WERI-Rb-1 (cell line): ENCODE measurements around the gene DOCK8.

ENCODE experiments used
- DNase-seq: peaks from one replicate; pipeline ENCODE4 v3.0.0-alpha.2; 2020
- H3K27ac ChIP-seq: fragments of 250-450 bp; sonication (Bioruptor Pico); 2 replicates; pipeline ENCODE4 v1.5.1; 2020; ENCODE audit warnings: mild to moderate bottlenecking, moderate library complexity
- H3K27me3 ChIP-seq: fragments of 250-450 bp; sonication (Bioruptor Pico); 2 replicates; pipeline ENCODE4 v1.5.1; 2021; ENCODE audit warnings: mild to moderate bottlenecking, low read depth, moderate library complexity; ENCODE audit not compliant: insufficient read depth, severe bottlenecking
- H3K36me3 ChIP-seq: fragments of 250-450 bp; sonication (Bioruptor Pico); 2 replicates; pipeline ENCODE4 v1.5.1; 2020; ENCODE audit warnings: mild to moderate bottlenecking, moderate library complexity
- H3K4me3 ChIP-seq: 2 replicates; pipeline ENCODE4 v1.5.1; 2011; ENCODE audit warnings: low read depth, mild to moderate bottlenecking, control low read depth, low read length
- H3K9me3 ChIP-seq: fragments of 250-450 bp; sonication (Bioruptor Pico); 2 replicates; pipeline ENCODE4 v1.5.1; 2021; ENCODE audit warnings: mild to moderate bottlenecking, moderate library complexity; ENCODE audit not compliant: severe bottlenecking
- TF ChIP-seq, protein P1 (sequence below): IDR thresholded peaks from 2 replicates; pipeline ENCODE4 v1.5.1; 2011; ENCODE audit warnings: low read depth, mild to moderate bottlenecking, control low read depth, inconsistent platforms, low read length

DOCK8 gene

DNA sequence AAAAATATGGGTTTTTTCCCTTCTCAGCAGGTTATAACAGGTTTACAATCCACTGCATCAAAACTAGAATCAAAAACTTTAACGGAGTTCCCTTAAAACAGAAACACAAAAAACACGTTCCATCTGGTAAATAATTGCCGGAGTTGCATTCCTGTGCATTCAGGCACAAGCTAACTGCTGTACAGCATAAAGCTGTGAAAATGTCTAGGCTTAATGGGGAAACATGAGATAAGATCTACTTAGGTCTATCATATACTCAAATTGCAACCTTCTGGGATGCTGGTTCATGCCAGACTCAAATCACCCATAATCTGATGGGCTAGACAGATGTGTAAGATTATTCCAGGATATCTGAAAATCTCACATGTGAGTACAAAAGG is 265.3 kb downstream of the DOCK8 start:
- DNase-seq = no peak
- H3K36me3 ChIP-seq = no peaks in the 10 kb centered on the region
- H3K4me3 ChIP-seq = no peak overlapping the region
- H3K9me3 ChIP-seq = peaks cover 4% of the 10 kb centered on the region
- TF ChIP-seq, protein P1, sequence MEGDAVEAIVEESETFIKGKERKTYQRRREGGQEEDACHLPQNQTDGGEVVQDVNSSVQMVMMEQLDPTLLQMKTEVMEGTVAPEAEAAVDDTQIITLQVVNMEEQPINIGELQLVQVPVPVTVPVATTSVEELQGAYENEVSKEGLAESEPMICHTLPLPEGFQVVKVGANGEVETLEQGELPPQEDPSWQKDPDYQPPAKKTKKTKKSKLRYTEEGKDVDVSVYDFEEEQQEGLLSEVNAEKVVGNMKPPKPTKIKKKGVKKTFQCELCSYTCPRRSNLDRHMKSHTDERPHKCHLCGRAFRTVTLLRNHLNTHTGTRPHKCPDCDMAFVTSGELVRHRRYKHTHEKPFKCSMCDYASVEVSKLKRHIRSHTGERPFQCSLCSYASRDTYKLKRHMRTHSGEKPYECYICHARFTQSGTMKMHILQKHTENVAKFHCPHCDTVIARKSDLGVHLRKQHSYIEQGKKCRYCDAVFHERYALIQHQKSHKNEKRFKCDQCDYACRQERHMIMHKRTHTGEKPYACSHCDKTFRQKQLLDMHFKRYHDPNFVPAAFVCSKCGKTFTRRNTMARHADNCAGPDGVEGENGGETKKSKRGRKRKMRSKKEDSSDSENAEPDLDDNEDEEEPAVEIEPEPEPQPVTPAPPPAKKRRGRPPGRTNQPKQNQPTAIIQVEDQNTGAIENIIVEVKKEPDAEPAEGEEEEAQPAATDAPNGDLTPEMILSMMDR = no peak
- H3K27me3 ChIP-seq = no peaks in the 10 kb centered on the region
- no peak overlapping the region for H3K27ac ChIP-seq

DNA sequence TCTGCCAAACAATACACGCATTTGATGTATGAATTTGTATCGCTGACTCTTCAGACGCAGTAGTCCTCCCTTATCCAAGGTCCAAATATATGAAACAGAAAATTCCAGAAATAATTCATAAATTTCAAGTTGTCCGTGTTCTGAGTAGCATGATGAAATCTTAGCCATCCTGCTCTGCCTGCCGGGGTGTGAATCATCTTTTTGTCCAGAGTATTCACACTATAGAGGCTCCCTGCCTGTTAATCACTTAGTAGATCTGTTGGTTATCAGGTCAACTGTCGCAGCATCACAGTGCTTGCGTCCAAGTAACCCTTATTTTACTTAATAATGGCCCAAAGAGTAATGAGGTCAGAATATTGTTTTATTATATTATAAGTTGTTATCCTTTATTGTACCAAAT is 268.1 kb downstream of the DOCK8 start:
- TF ChIP-seq, protein P1 = no peak
- no peak overlapping the region for H3K27ac ChIP-seq
- DNase-seq = no peak
- H3K9me3 ChIP-seq = peaks cover 4% of the 10 kb centered on the region
- H3K27me3 ChIP-seq = no peaks in the 10 kb centered on the region
- no peaks in the 10 kb centered on the region for H3K36me3 ChIP-seq
- H3K4me3 ChIP-seq = no peak overlapping the region

DNA sequence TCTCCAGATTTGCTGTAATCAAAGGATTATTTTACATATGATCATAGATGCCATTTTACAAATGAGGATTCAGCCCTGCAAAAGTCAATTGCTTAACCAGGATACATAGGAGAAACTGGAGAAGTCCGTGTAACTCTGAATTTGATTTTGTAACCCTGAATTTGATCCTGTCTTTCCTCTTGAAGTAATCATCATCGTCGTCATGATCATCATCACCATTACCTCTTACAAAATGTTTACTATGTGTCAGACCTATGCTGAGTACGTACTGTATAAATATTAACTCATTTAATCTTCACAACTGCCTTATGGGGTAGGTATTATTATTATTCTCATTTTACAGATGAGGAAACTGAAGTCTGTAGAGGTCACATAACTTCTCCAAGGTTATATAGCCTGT is 271.5 kb downstream of the DOCK8 start:
- no peak overlapping the region for H3K27ac ChIP-seq
- H3K4me3 ChIP-seq = no peak overlapping the region
- peaks cover 4% of the 10 kb centered on the region for H3K9me3 ChIP-seq
- H3K36me3 ChIP-seq = no peaks in the 10 kb centered on the region
- H3K27me3 ChIP-seq = no peaks in the 10 kb centered on the region
- no peak for DNase-seq
- TF ChIP-seq, protein P1 = no peak

DNA sequence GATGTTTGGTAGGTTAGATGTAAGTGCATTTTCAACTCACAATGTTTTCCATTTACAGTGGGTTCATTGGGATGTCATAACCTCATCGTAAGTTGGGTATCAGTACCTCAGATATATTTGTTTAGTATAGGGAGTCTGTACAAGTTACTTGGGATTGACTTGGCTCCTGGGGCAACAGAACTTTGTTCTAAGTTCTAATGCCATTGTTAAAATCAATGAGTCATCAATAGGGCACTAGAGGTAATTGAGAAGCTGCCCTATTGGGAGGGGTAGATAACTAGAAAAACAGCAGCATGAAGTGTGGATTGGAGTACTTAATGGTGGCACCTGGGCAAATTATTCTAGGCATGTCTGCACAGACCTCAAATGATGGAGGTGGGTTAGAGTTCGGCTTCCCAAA is 272.8 kb downstream of the DOCK8 start:
- TF ChIP-seq, protein P1 = no peak
- Histone ChIP-seq H3K4me3 (no peak overlapping the region), H3K9me3 (peaks cover 4% of the 10 kb centered on the region), H3K36me3 (no peaks in the 10 kb centered on the region), H3K27ac (no peak overlapping the region), H3K27me3 (no peaks in the 10 kb centered on the region)
- no peak for DNase-seq

DNA sequence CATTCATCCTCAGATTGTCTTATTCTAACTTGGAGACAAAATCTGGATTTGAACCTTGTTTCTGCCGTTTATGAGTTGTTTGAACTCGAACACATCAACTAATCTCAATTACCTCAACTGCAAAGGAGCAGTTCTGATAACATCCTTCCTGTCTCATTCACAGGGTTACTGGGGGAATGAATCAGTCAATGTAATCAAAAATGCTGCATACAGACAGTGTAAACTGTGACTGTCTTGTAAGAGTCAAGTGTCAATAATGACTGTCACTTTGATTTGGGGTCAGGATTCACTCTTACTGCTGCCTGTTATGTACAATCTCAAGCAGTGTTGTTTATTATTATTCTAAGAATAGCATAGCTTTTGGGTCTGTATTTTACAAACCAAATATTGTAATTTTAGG is 273.8 kb downstream of the DOCK8 start:
- peaks cover 4% of the 10 kb centered on the region for H3K9me3 ChIP-seq
- H3K4me3 ChIP-seq = no peak overlapping the region
- DNase-seq = no peak
- H3K27me3 ChIP-seq = no peaks in the 10 kb centered on the region
- no peaks in the 10 kb centered on the region for H3K36me3 ChIP-seq
- H3K27ac ChIP-seq = no peak overlapping the region
- TF ChIP-seq, protein P1 = no peak

DNA sequence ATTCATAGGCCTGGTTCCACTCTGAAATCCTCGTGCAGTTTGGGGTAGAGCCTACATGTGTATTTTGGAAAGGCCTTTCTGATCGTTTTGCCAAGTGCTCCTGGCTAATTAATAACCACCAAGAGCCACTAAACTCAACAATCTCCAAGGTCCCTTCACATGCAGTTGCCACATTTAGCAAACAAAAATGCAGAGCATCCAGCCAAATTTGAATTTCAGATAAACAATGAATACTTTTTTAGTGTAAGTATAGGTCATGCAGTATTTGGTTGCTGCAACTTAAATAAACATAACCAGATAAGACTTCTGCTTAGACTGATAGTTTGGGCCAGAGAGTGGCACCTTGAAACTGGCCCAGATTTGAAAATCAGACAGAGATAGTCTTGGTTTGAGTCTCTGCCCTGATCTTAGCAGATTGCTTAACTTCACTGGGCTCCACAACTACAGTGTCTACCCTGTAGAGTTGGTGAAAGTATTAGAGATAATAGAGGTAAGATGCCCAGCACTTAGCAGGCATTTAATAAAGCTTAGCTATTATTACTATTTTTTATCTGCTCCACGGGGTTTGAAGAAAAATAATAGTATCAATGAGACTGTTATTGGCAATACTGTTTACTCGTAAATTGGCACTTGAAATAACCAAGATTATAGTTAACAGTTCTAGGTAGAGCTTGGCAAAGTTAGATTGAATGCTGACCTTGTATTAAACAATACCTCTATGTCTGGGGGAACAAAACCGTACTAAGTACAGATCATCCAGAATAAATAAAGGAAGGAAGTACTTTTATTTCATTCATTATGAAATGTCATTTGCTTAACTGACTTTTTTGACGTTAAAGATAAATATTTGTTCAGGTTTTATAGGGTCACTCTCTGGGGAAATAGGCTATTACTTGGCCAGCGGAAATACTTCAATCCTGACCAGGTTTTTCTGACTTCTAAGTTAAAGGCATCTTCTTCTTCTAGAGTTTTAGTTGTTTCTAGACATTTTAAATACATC is 274.8 kb downstream of the DOCK8 start:
- no peaks in the 10 kb centered on the region for H3K27me3 ChIP-seq
- no peaks in the 10 kb centered on the region for H3K9me3 ChIP-seq
- H3K36me3 ChIP-seq = no peaks in the 10 kb centered on the region
- H3K27ac ChIP-seq = no peak overlapping the region
- no peak overlapping the region for H3K4me3 ChIP-seq
- TF ChIP-seq, protein P1 = no peak
- no peak for DNase-seq
